Colonic mucosa (tissue), 4 donors: ENCODE data around the gene TPRG1L. TPM values are rescaled to one million over a fixed set of nuclear protein-coding genes. Genes with fewer than 3 reads are reported as not detected.

Experiments
- DNase-seq: peaks from one replicate; pipeline ENCODE4 v3.0.0-alpha.2; 2020
- H3K27ac ChIP-seq: fragments of 200-600 bp; one replicate; pipeline ENCODE4 v1.8.0; 2021
- H3K27me3 ChIP-seq: fragments of 200-600 bp; one replicate; pipeline ENCODE4 v1.8.0; 2021
- H3K36me3 ChIP-seq: fragments of 200-600 bp; one replicate; pipeline ENCODE4 v1.8.0; 2021
- H3K4me1 ChIP-seq: fragments of 200-600 bp; one replicate; pipeline ENCODE4 v1.8.0; 2021; ENCODE audit warnings: mild to moderate bottlenecking
- H3K4me3 ChIP-seq: fragments of 200-600 bp; one replicate; pipeline ENCODE4 v1.8.0; 2021
- H3K9ac ChIP-seq, 2 donors: one replicate each; pipeline ENCODE4 v1.7.0; 2013; ENCODE audit warnings: control low read depth in 2 of 2, low read depth in 2 of 2, low read length in 2 of 2
- H3K9me3 ChIP-seq: fragments of 200-600 bp; one replicate; pipeline ENCODE4 v1.8.0; 2021
- intact Hi-C: fragments of 100-400 bp; cut with DNase I; formaldehyde crosslinking; loops from one replicate; pipeline ENCODE4 v1.14.1; 2022
- total RNA-seq, 2 donors: library from RNA; stranded (reverse); fragmentation: NEBNext Ultra II Directional in 1 of 2; extraction: Animal tissue kit (Norgen Biotek cat#: 25700) in 1 of 2; gene quantifications; one replicate each; pipeline ENCODE4 v1.2.1, GENCODE V29; 2021
- TF ChIP-seq, protein P1 (sequence below): fragments of 200-600 bp; IDR thresholded peaks from one replicate; pipeline ENCODE4 v1.8.0; 2022; ENCODE audit warnings: antibody characterized with exemption, mild to moderate bottlenecking
- donor health status: healthy.
- donor health status: DM: no; HTN: no; CAD: no.
- donor health status: DM: no; HTN: no; CAD: no.

Gene TPRG1L
- total RNA-seq, 2 donors from 2014 or later = 63.0 to 81.5 TPM

DNA sequence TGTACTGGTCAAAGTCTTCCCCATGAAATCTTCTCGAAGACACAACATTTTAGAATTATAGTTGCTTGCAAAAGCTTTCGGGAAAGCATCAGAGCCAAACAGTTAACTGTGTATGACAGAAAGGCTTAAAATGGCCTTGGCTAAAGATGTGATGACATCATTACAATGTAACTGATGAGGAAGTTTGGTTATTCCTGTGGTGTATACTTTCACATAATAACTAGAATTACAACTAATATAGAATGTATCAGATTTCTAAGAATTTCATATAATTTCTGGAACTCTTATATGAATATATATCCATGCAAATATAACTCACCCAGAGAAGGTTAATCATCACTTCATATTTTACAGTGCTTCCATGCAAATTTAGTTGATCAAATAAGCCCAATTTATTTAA is 35.9 kb downstream of the TPRG1L start:
- no peak overlapping the region for H3K4me3 ChIP-seq

DNA sequence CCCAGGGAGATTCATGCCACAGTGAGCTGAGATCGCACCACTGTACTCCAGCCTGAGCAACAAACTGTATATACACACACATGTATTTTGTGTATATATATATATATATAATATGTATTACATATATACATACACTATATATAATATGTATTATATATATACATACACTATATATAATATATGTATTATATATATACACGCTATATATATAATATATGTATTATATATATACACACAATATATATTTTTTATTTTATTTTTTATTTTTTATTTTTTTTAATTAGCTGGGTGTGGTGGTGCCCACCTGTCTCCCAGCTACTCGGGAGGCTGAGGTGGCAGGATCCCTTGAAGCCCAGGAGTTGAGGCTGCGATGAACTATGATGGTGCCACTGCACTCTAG is 36.8 kb downstream of the TPRG1L start:
- H3K4me3 ChIP-seq = no peak overlapping the region
- DNase-seq = no peak
- TF ChIP-seq, protein P1, sequence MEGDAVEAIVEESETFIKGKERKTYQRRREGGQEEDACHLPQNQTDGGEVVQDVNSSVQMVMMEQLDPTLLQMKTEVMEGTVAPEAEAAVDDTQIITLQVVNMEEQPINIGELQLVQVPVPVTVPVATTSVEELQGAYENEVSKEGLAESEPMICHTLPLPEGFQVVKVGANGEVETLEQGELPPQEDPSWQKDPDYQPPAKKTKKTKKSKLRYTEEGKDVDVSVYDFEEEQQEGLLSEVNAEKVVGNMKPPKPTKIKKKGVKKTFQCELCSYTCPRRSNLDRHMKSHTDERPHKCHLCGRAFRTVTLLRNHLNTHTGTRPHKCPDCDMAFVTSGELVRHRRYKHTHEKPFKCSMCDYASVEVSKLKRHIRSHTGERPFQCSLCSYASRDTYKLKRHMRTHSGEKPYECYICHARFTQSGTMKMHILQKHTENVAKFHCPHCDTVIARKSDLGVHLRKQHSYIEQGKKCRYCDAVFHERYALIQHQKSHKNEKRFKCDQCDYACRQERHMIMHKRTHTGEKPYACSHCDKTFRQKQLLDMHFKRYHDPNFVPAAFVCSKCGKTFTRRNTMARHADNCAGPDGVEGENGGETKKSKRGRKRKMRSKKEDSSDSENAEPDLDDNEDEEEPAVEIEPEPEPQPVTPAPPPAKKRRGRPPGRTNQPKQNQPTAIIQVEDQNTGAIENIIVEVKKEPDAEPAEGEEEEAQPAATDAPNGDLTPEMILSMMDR = no peak
- no peak overlapping the region for H3K27ac ChIP-seq
- no peak overlapping the region for H3K9ac ChIP-seq
- no peaks in the 10 kb centered on the region for H3K36me3 ChIP-seq
- intact Hi-C loops = no loop called here
- H3K9me3 ChIP-seq = no peaks in the 10 kb centered on the region
- H3K4me1 ChIP-seq = no peaks in the 10 kb centered on the region
- H3K27me3 ChIP-seq = no peaks in the 10 kb centered on the region

More for the DNA sequence above, 35.9 kb downstream of the TPRG1L start:
- Histone ChIP-seq H3K9ac (no peak overlapping the region), H3K4me1 (no peaks in the 10 kb centered on the region), H3K36me3 (no peaks in the 10 kb centered on the region), H3K27me3 (peaks cover under 1% of the 10 kb centered on the region), H3K27ac (no peak overlapping the region), H3K9me3 (no peaks in the 10 kb centered on the region)
- intact Hi-C loops = no loop called here
- DNase-seq = no peak
- TF ChIP-seq, protein P1 = no peak

DNA sequence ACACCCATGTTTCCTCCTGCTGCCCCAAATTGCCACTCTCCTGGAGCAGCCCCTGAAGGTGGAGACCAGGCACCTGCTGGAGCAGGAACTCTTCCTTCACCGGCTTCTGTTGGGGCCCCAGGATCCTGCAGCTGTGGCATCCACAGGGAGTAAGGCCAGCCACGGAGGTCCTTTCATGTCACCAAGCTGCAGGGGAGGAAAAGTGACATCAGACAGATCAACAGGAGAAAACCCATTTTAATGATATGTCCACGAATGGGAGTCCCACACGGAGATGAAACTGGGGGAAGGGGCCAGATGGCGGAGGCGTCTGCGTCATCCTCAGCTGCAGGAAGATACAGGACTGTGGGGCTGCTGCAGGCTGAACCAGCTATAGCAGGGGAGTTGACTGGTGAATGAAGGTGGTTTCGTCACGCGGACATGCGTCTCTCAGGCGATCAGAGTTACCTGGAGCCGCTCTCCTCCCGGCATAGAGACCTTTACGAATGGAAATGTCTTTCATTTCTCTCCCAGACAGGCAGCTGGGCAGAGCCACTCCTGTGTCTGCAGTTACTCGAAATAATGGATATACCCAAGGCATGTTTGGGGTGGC is 37.4 kb downstream of the TPRG1L start:
- H3K27me3 ChIP-seq = no peaks in the 10 kb centered on the region

DNA sequence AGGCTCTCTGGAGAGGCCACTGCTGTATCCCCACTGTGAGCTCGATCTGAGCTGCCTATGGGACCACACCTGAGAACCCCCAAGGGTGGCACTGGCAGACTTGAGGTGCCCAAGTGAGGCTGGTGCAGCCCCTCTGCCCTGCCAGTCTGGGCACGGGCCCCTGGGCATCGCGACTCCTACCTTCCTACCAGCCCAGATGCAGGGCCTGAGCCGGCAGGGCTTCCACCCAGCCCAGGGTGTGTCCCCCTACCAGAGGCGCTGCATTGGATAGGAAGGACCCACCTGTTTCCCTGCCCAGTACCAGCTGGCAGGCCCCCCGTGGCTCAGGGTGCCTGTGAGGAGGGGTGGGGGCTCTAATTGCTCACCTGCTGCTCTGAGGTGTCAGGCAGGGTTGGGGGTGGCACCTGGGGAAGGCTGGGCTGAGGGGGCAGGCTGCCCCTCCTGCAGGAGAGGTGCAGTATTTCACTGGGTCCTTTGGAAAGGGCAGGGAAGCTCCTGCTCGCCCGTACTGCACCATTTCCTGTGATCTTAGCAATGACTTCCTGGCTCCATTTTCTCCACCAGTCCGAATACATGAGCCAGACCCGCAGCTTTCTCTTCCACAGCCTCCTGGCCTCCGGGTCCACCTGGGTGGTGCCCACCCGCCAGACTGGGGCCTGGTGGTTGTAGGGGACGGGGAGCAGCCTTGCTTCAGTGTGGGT is 39.3 kb downstream of the TPRG1L start:
- DNase-seq = no peak
- Histone ChIP-seq H3K9ac (no peak overlapping the region), H3K4me1 (no peaks in the 10 kb centered on the region), H3K36me3 (no peaks in the 10 kb centered on the region), H3K27ac (no peak overlapping the region), H3K27me3 (no peaks in the 10 kb centered on the region), H3K9me3 (no peaks in the 10 kb centered on the region), H3K4me3 (no peak overlapping the region)
- intact Hi-C loops = no loop called here
- TF ChIP-seq, protein P1 = no peak

More for the DNA sequence above, 37.4 kb downstream of the TPRG1L start:
- Histone ChIP-seq H3K36me3 (no peaks in the 10 kb centered on the region), H3K27ac (no peak overlapping the region), H3K9me3 (no peaks in the 10 kb centered on the region), H3K4me1 (no peaks in the 10 kb centered on the region), H3K4me3 (no peak overlapping the region), H3K9ac (no peak overlapping the region)
- no peak for DNase-seq
- intact Hi-C loops = no loop called here
- TF ChIP-seq, protein P1 = no peak

DNA sequence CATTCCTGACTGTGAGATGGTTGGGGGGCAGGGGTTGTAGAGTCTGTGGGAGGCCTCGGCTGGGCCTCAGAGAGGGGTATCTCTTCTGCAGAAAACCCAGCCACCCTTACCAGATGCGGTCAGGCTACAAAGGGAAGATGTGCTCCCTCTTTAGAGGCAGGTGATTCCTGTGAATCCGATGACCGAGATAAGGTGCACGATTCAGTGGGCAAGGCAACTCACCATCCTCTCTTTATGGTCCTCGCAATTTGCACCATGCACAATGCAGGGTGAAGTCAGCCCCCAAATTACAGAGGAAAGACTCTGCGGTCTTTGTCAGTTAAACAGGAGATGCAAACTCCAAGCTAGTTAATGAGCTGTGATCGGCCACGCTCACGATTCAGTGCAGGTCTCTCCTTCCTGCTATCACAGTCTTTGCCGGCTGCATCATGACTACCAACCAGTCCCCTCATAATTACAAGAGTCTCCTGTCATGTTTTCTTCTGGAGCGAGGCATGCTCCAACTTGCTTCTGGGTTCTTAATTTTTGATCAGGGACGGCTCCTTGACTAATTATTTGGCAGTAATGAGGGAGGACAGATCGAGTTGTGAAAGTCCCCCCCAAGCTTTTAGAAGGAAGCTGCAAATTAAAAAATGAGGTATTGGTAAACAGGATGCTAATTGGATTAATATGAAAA is 40.0 kb downstream of the TPRG1L start:
- TF ChIP-seq, protein P1 = no peak
- Histone ChIP-seq H3K9me3 (no peaks in the 10 kb centered on the region), H3K27me3 (no peaks in the 10 kb centered on the region), H3K4me3 (no peak overlapping the region), H3K27ac (no peak overlapping the region), H3K9ac (no peak overlapping the region), H3K4me1 (no peaks in the 10 kb centered on the region), H3K36me3 (no peaks in the 10 kb centered on the region)
- no peak for DNase-seq
- intact Hi-C loops = no loop called here
